WTC11 (cell line): ENCODE measurements around the gene APCDD1. TPM values are rescaled to one million over a fixed set of nuclear protein-coding genes. Genes with fewer than 3 reads are reported as not detected.

Experiments
- ATAC-seq: fragments of 200-7000 bp; cut with Tn5 transposase; 2 replicates; pipeline ENCODE4 v1.10.0; 2021; ENCODE audit warnings: mild to moderate bottlenecking, moderate library complexity
- CTCF ChIA-PET: fragments of 300-600 bp; sonication (Branson Sonifier 250); formaldehyde crosslinking; loops from one replicate; lab custom pipeline; 2021; ENCODE audit warnings: antibody characterized with exemption; lab: Charles Lee
- POLR2A ChIA-PET: fragments of 350-600 bp; sonication (Branson Sonifier 250); formaldehyde crosslinking; loops from one replicate; lab custom pipeline; 2021; ENCODE audit warnings: antibody characterized with exemption; lab: Charles Lee
- DNase-seq: peaks from one replicate; pipeline ENCODE4 v3.0.0; 2021; ENCODE audit warnings: low spot score
- H3K27ac Mint-ChIP-seq: 2 replicates; pipeline ENCODE4 v1.8.0; 2021; ENCODE audit warnings: mixed read lengths
- H3K27me3 Mint-ChIP-seq: 2 replicates; pipeline ENCODE4 v1.8.0; 2021; ENCODE audit warnings: low read depth, mild to moderate bottlenecking, moderate library complexity, mixed read lengths
- H3K36me3 Mint-ChIP-seq: 2 replicates; pipeline ENCODE4 v1.8.0; 2021; ENCODE audit warnings: mixed read lengths
- H3K4me1 Mint-ChIP-seq: 2 replicates; pipeline ENCODE4 v1.8.0; 2022; ENCODE audit warnings: mixed read lengths
- H3K4me3 Mint-ChIP-seq: 2 replicates; pipeline ENCODE4 v1.8.0; 2021; ENCODE audit warnings: mild to moderate bottlenecking, moderate library complexity, mixed read lengths
- H3K9me3 Mint-ChIP-seq: 2 replicates; pipeline ENCODE4 v1.8.0; 2021; ENCODE audit warnings: mixed read lengths
- ATF1 ChIP-seq: sonication (generic); formaldehyde crosslinking; IDR thresholded peaks from 2 replicates; pipeline ENCODE4 v1.8.1; 2023; ENCODE audit warnings: mild to moderate bottlenecking, moderate library complexity, missing genetic modification reagents
- CBFB ChIP-seq: sonication (generic); formaldehyde crosslinking; IDR thresholded peaks from 2 replicates; pipeline ENCODE4 v1.8.1; 2022; ENCODE audit warnings: mild to moderate bottlenecking, low read depth, missing genetic modification reagents
- FOXK1 ChIP-seq: sonication (generic); formaldehyde crosslinking; IDR thresholded peaks from 2 replicates; pipeline ENCODE4 v1.8.0; 2022; ENCODE audit warnings: mild to moderate bottlenecking, moderate library complexity, missing genetic modification reagents
- FOXP1 ChIP-seq: sonication (generic); formaldehyde crosslinking; IDR thresholded peaks from 2 replicates; pipeline ENCODE4 v1.8.0; 2022; ENCODE audit warnings: missing genetic modification reagents, mild to moderate bottlenecking, moderate library complexity, borderline replicate concordance
- GTF2I ChIP-seq: fragments of 250-450 bp; sonication (Bioruptor Pico); conservative IDR thresholded peaks from 2 replicates; pipeline ENCODE4 v1.4.0; 2021; ENCODE audit warnings: mild to moderate bottlenecking
- JAZF1 ChIP-seq: fragments of 250-450 bp; sonication (Bioruptor Pico); IDR thresholded peaks from 2 replicates; pipeline ENCODE4 v1.9.0; 2021; ENCODE audit warnings: moderate library complexity, mild to moderate bottlenecking, inconsistent platforms
- MYBL2 ChIP-seq: sonication (generic); formaldehyde crosslinking; IDR thresholded peaks from 2 replicates; pipeline ENCODE4 v1.8.1; 2023; ENCODE audit warnings: mild to moderate bottlenecking, moderate library complexity, missing genetic modification reagents
- NFE2L1 ChIP-seq: sonication (generic); formaldehyde crosslinking; IDR thresholded peaks from 2 replicates; pipeline ENCODE4 v1.8.1; 2023; ENCODE audit warnings: missing genetic modification reagents
- NR1H2 ChIP-seq: sonication (generic); formaldehyde crosslinking; IDR thresholded peaks from 2 replicates; pipeline ENCODE4 v1.9.0; 2021; ENCODE audit warnings: mild to moderate bottlenecking, moderate library complexity, missing genetic modification reagents
- NR3C1 ChIP-seq: sonication (generic); formaldehyde crosslinking; conservative IDR thresholded peaks from 2 replicates; pipeline ENCODE4 v1.8.1; 2023; ENCODE audit warnings: low read depth, mild to moderate bottlenecking, missing genetic modification reagents
- OVOL2 ChIP-seq: fragments of 250-450 bp; sonication (Bioruptor Pico); IDR thresholded peaks from 2 replicates; pipeline ENCODE4 v1.9.0; 2021; ENCODE audit warnings: mild to moderate bottlenecking, borderline replicate concordance
- RELA ChIP-seq: sonication (generic); formaldehyde crosslinking; IDR thresholded peaks from 2 replicates; pipeline ENCODE4 v1.8.1; 2022; ENCODE audit warnings: missing genetic modification reagents, mild to moderate bottlenecking, borderline replicate concordance
- RORB ChIP-seq: fragments of 250-450 bp; sonication (Bioruptor Pico); IDR thresholded peaks from 2 replicates; pipeline ENCODE4 v1.9.0; 2021; ENCODE audit warnings: mild to moderate bottlenecking
- total RNA-seq: library from RNA; stranded (reverse); gene quantifications from 3 replicates; pipeline ENCODE4 v1.2.3, GENCODE V29; 2021
- TF ChIP-seq, protein P1 (sequence below): sonication (generic); formaldehyde crosslinking; IDR thresholded peaks from 2 replicates; pipeline ENCODE4 v1.8.0; 2023; ENCODE audit warnings: missing genetic modification reagents
- TF ChIP-seq, protein P2 (sequence below): sonication (generic); formaldehyde crosslinking; IDR thresholded peaks from 2 replicates; pipeline ENCODE4 v1.8.1; 2023; ENCODE audit warnings: mild to moderate bottlenecking, missing genetic modification reagents, moderate library complexity
- TF ChIP-seq, protein P3 (sequence below): sonication (generic); formaldehyde crosslinking; IDR thresholded peaks from 2 replicates; pipeline ENCODE4 v1.8.0; 2022; ENCODE audit warnings: mild to moderate bottlenecking, missing genetic modification reagents
- TF ChIP-seq, protein P4 (sequence below): sonication (generic); formaldehyde crosslinking; IDR thresholded peaks from 2 replicates; pipeline ENCODE4 v1.8.1; 2022; ENCODE audit warnings: missing genetic modification reagents, borderline replicate concordance
- TF ChIP-seq, protein P5 (sequence below): sonication (generic); formaldehyde crosslinking; conservative IDR thresholded peaks from 2 replicates; pipeline ENCODE4 v1.8.1; 2022; ENCODE audit warnings: mild to moderate bottlenecking, missing genetic modification reagents
- TF ChIP-seq, protein P6 (sequence below): sonication (generic); formaldehyde crosslinking; IDR thresholded peaks from 2 replicates; pipeline ENCODE4 v1.8.1; 2022; ENCODE audit warnings: low read depth, missing genetic modification reagents, borderline replicate concordance
- TF ChIP-seq, protein P7 (sequence below): sonication (generic); formaldehyde crosslinking; IDR thresholded peaks from 2 replicates; pipeline ENCODE4 v1.8.1; 2023; ENCODE audit warnings: mild to moderate bottlenecking, missing genetic modification reagents, moderate library complexity

The APCDD1 gene
- total RNA-seq, 1 experiment from 2014 or later: 7.1 TPM

DNA sequence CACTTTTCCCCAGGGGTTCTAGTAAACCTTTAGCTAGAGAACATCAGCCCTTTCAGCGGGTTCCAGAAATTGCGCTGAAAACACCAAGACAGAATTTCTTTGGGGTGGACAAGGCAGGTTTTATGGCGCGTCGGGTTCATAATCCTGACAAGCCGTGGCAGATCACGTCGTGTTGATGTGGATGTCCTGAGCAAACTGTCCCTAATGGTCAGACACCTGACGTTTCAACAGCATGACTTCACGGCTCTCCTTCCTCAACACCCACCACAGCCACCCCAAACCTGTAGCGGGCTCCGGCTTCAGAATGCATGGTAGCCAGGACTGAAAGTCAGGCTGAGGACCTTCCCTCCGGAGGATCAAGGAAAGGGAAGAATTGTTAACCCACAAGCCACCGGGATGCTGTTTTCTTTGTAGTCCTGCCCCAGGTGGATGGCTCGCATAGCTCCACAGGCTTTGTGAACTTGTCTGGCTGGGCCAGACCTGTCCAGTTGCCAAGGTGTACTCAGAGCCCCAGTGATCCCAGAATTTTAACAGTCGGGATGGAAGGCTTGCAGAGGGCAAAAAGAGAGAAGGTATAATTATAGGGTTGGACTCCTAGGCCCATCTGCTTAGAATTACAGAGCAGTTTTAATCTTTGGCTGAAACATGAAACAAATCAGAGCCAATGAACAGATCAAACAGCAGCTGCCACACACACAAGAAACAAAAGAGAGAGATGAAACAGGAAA, 1.5 kb downstream of the APCDD1 start:
- ChIA-PET POLR2A (no interaction called here), CTCF (interaction anchor here (1.7 kb wide), 1 partner anchor 21 kb away, joined by 3 read pairs; no protein-coding TSS in a partner anchor)
- Mint-ChIP-seq H3K4me3 (peak overlapping the region; percentile 74), H3K27ac (no peak overlapping the region), H3K4me1 (peaks cover 19% of the 10 kb centered on the region), H3K36me3 (no peaks in the 10 kb centered on the region)
- ATAC-seq (no peak), DNase-seq (peak; percentile 15)
- TF ChIP-seq, protein P1, sequence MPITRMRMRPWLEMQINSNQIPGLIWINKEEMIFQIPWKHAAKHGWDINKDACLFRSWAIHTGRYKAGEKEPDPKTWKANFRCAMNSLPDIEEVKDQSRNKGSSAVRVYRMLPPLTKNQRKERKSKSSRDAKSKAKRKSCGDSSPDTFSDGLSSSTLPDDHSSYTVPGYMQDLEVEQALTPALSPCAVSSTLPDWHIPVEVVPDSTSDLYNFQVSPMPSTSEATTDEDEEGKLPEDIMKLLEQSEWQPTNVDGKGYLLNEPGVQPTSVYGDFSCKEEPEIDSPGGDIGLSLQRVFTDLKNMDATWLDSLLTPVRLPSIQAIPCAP (CRISPR knock-in tag): no peak
- TF ChIP-seq JAZF1 (CRISPR knock-in tag) (no peak), NR3C1 (CRISPR knock-in tag) (no peak), GTF2I (CRISPR knock-in tag) (no peak), RORB (CRISPR knock-in tag) (no peak), ATF1 (CRISPR knock-in tag) (no peak), CBFB (CRISPR knock-in tag) (no peak), FOXK1 (CRISPR knock-in tag) (no peak), MYBL2 (CRISPR knock-in tag) (no peak)
- TF ChIP-seq, all 79 proteins: peak for 0
- Mint-ChIP-seq H3K27me3 (peaks cover 55% of the 10 kb centered on the region), H3K9me3 (no peaks in the 10 kb centered on the region)

DNA sequence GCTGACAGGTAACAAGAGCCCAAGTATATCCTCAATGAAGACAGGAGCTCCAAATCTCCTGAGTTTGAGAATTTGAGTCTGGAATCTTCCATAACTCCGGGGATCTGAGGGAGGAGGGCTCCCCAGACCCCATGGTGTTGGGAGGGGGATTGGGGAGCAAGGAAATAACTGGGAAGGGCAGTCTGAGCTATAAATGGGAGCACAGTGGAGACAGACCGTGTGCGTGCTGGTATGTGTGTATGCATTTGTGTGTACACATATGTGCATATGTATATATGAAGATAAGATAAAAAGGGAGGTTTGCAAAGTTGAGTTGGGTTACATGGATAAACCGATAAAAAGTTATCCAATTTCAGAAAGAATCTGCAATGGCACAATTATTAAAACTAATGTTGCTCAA, 2.3 kb downstream of the APCDD1 start:
- peaks cover 19% of the 10 kb centered on the region for H3K4me1 Mint-ChIP-seq
- H3K27ac Mint-ChIP-seq: no peak overlapping the region
- H3K27me3 Mint-ChIP-seq: peaks cover 55% of the 10 kb centered on the region
- no peaks in the 10 kb centered on the region for H3K9me3 Mint-ChIP-seq
- ATAC-seq (no peak), DNase-seq (no peak)
- ChIA-PET POLR2A (no interaction called here), CTCF (interaction anchor here (1.7 kb wide), 1 partner anchor 20 kb away, joined by 3 read pairs; no protein-coding TSS in a partner anchor)
- no peak overlapping the region for H3K4me3 Mint-ChIP-seq
- H3K36me3 Mint-ChIP-seq: no peaks in the 10 kb centered on the region
- TF ChIP-seq, protein P2, sequence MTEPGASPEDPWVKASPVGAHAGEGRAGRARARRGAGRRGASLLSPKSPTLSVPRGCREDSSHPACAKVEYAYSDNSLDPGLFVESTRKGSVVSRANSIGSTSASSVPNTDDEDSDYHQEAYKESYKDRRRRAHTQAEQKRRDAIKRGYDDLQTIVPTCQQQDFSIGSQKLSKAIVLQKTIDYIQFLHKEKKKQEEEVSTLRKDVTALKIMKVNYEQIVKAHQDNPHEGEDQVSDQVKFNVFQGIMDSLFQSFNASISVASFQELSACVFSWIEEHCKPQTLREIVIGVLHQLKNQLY (CRISPR knock-in tag): no peak
- no peak for TF ChIP-seq OVOL2 (CRISPR knock-in tag)
- TF ChIP-seq, protein P3, sequence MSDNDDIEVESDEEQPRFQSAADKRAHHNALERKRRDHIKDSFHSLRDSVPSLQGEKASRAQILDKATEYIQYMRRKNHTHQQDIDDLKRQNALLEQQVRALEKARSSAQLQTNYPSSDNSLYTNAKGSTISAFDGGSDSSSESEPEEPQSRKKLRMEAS (CRISPR knock-in tag): no peak
- TF ChIP-seq, protein P4, sequence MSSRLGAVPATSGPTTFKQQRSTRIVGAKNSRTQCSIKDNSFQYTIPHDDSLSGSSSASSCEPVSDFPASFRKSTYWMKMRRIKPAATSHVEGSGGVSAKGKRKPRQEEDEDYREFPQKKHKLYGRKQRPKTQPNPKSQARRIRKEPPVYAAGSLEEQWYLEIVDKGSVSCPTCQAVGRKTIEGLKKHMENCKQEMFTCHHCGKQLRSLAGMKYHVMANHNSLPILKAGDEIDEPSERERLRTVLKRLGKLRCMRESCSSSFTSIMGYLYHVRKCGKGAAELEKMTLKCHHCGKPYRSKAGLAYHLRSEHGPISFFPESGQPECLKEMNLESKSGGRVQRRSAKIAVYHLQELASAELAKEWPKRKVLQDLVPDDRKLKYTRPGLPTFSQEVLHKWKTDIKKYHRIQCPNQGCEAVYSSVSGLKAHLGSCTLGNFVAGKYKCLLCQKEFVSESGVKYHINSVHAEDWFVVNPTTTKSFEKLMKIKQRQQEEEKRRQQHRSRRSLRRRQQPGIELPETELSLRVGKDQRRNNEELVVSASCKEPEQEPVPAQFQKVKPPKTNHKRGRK: no peak
- no peak for TF ChIP-seq NFE2L1 (CRISPR knock-in tag)
- TF ChIP-seq, protein P5, sequence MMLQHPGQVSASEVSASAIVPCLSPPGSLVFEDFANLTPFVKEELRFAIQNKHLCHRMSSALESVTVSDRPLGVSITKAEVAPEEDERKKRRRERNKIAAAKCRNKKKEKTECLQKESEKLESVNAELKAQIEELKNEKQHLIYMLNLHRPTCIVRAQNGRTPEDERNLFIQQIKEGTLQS: no peak
- no peak for TF ChIP-seq FOXP1 (CRISPR knock-in tag)
- TF ChIP-seq NR1H2 (CRISPR knock-in tag): no peak
- TF ChIP-seq, protein P1 (CRISPR knock-in tag): no peak
- TF ChIP-seq, protein P6, sequence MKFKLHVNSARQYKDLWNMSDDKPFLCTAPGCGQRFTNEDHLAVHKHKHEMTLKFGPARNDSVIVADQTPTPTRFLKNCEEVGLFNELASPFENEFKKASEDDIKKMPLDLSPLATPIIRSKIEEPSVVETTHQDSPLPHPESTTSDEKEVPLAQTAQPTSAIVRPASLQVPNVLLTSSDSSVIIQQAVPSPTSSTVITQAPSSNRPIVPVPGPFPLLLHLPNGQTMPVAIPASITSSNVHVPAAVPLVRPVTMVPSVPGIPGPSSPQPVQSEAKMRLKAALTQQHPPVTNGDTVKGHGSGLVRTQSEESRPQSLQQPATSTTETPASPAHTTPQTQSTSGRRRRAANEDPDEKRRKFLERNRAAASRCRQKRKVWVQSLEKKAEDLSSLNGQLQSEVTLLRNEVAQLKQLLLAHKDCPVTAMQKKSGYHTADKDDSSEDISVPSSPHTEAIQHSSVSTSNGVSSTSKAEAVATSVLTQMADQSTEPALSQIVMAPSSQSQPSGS (CRISPR knock-in tag): no peak
- TF ChIP-seq, protein P7, sequence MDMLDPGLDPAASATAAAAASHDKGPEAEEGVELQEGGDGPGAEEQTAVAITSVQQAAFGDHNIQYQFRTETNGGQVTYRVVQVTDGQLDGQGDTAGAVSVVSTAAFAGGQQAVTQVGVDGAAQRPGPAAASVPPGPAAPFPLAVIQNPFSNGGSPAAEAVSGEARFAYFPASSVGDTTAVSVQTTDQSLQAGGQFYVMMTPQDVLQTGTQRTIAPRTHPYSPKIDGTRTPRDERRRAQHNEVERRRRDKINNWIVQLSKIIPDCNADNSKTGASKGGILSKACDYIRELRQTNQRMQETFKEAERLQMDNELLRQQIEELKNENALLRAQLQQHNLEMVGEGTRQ (CRISPR knock-in tag): no peak
- no peak for TF ChIP-seq RELA (CRISPR knock-in tag)
